T-helper 9 cell (primary cell): Measurements from ENCODE around the gene MYBL2.
"Not testable (repeated sequence)": the region's sequence is repeated elsewhere in the genome, so short reads cannot be mapped to it uniquely, and the experiment has no call there.

ENCODE experiments used
- DNase-seq: peaks from one replicate; pipeline ENCODE4 v3.0.0-alpha.2; 2020
- total RNA-seq, 2 donors: gene quantifications; one replicate each; lab custom pipeline; 2026; lab: John Stamatoyannopoulos, UW

MYBL2 gene
- 0.28 to 0.97 reads per million in 2 donors for total RNA-seq

GRCh38 chr20:43666376-43667328, at the start of gene MYBL2:
Gene MYBL2 (plus strand): TSS chr20:43667114. CDS start chr20:43667284, 170 bp downstream.
- peak; percentile 60 for DNase-seq

GRCh38 chr20:43631598-43631997, 35.3 kb upstream of the MYBL2 start:
- DNase-seq = no peak

GRCh38 chr20:43636429-43636828, 30.5 kb upstream of the MYBL2 start:
- no peak for DNase-seq

- no peak for DNase-seq
Measured at GRCh38 chr20:43642548-43642947, 24.4 kb upstream of the MYBL2 start.

DNA sequence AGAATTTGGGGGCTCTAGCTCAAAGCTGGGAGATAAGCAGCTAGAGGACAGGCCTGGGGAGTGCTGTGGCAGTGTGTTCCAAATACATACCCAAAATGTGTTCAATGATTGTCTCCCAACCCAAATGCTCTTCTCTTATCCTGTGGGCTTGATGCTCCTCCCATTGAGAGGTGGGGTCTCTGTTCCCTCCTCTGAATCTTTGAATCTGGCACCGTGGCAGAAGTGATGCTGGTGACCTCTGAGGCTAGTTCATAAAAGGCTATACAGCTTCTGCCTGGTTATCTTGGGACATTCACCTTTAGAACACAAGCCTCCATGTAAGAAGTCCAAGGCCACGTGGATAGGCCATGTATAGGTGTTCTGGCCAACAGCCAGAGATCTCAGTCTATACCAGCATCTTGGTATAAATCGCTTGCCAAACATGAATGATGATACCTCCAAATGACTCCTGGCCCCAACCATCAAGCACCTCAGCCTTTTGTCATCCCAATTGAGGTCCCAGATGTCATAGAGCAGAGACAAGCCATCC, 15.9 kb upstream of the MYBL2 start:
- no peak for DNase-seq

DNA sequence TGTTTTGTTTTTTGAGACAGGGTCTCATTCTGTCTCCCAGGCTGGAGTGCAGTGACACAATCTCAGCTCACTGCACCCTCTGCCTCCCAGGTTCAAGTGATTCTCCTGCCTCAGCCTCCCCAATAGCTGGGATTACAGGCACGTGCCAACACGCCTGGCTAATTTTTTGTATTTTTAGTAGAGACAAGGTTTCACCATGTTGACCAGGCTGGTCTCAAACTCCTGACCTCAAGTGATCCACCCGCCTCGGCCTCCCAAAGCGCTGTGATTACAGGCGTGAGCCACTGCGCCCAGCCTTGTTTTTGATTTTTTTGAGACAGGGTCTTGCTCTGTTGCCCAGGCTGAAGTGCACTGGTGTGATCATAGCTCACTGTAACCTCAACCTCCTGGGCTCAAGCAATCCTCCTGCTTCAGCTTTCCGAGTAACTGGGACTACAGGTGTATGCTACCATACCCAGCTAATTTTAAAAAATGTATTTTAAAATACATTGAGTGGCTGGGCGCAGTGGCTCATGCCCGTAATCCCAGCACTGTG, 15.2 kb upstream of the MYBL2 start:
- DNase-seq = not testable (repeated sequence)

DNA sequence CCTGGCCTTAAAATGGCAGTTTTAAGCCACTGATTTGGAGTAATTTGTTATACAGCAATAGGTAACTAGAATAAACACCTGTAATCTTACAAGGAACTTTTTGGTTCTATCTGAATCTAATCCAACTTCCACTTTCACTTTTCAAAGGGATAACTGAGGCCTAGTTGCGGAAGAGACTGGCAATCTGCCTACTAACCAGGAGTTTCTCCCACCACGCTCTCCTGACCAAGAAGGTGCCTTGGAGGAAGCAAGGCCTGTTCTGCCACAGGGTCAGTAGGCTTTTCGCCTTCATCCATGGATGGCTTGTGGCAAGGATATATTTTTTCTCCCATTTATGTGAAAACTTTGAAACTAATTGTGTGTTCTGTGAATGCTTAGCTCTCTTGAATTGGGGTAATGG, 12.9 kb upstream of the MYBL2 start:
- DNase-seq = no peak

- not testable (repeated sequence) for DNase-seq
Measured at GRCh38 chr20:43655176-43655575, 11.7 kb upstream of the MYBL2 start.

GRCh38 chr20:43655937-43656336, 11.0 kb upstream of the MYBL2 start:
- DNase-seq = no peak

DNA sequence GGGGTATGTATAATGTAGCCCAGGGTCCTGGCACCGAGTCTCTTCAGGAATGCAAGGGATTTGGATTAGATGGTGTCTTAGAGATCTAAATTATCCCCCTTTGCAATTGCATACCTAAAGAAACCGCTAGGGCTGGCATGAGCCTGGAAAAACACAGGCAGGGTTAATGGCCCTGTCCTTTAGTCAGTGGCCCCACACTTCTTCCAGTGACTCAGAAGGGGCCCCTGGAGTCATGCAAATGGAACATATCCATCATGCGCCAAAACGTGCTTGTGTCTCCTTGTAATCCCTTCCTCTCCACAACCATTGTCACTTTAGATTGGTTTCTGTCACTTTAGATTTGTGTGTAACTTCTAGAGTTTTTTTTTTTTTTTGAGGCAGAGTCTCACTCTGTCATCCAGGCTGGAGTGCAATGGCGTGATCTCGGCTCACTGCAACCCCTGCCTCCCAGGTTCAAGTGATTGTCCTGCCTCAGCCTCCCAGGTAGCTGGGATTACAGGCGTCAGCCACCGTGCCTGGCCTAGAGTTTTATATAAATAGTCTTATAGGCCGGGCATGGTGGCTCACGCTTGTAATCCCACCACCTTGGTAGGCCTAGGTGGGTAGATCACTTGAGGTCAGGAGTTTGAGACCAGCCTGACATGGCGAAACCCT, 8.7 kb upstream of the MYBL2 start:
- no peak for DNase-seq

DNA sequence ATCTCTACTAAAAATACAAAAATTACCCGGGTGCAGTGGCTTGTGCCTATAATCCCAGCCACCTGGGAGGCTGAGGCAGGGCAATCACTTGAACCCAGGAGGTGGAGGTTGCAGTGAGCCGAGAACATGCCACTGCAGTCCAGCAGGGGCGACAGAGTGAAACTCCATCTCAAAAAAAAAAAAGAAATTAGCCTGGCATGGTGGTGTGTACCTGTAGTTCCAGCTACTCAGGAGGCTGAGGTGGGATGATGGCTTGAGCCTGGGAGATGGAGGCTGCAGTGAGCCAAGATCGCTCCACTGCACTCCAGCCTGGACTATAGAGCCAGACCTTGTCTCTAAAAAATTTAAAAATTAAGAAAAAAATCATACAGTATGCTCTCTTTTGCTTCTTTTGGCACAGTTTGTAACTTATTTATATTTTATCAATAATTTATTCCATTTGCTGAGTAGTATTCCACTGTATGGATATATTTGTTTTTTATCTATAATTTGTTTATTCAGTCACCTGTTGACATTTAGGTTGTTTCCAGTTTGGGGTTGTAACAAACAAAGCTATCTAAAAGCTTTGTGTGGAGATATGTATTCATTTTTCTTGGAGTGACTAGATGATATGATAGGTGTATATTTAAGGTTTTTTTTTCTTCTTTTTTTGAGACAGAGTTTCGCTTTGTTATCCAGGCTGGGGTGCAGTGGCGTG, 8.0 kb upstream of the MYBL2 start:
- DNase-seq = no peak

- no peak for DNase-seq
Measured at GRCh38 chr20:43662943-43663655, 3.8 kb upstream of the MYBL2 start.

GRCh38 chr20:43665466-43666176, 1.3 kb upstream of the MYBL2 start:
- no peak for DNase-seq

GRCh38 chr20:43667341-43668132, 623 bp downstream of the MYBL2 start:
- no peak for DNase-seq

DNA sequence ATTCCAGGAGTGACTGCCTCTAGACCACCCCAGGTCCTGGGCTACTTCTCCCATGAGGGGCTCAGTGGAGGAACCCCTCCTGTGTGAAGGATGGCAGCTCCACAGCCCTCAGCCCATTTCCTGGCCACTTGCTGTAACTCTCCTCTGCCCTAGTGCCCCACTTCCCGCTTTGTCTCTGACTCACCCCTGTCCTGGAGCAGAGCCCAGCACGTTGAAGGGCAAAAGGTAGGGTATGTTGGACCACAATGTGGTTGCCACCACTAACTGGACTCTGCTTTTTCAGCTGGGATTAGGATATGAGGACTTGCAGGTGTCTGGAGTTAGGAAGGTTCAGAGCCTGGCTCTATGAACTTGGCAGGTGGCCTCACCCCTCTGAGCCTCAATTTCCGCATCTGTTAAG, 2.4 kb downstream of the MYBL2 start:
- no peak for DNase-seq

GRCh38 chr20:43670423-43670822, 3.5 kb downstream of the MYBL2 start:
- DNase-seq = no peak

DNA sequence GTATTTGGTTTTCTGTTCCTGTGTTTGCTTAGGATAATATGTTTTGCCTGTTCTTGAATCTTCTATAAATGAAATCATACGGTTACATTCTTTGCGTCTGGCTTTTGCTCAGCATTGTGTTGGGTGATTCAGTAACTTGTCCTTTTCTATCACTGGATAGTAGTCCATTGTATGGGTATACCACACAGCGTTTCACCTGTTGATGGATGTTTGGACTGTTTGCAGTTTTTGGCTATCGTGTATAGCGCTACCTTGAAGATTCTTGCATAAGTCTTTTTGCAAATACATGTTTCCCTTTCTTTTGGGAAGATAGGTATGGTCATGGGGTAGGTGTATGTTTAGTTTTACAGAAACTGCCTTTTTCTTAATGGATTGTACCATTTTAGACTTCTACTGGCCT, 9.5 kb downstream of the MYBL2 start:
- no peak for DNase-seq

GRCh38 chr20:43680981-43681380, 14.1 kb downstream of the MYBL2 start:
- DNase-seq = no peak

DNA sequence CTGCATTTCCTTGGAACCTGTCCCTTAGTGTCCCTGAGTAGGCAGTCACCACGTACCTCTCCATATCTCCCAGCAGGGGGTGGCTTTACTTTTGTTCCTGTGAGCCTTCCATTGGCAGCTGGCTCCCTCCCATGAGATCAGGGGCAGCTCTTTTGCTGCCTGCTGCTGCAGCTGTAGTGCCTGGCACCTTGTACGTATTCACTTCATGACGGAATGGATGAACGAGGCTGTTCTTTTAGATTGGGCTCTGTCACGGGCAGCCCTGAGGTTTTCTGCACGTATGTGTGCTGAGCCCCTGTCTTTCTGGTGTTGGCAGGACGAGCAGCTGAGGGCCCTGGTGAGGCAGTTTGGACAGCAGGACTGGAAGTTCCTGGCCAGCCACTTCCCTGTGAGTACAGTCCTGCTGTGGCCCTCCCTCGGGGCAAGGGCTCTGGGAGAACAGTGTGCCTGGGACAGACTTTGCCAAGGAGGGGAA, 14.6 kb downstream of the MYBL2 start:
- DNase-seq = no peak

- DNase-seq = no peak
Measured at GRCh38 chr20:43681991-43682410, 15.1 kb downstream of the MYBL2 start.
